ENCODE results near the gene KCTD2. TPM values are rescaled to one million over a fixed set of nuclear protein-coding genes. Genes with fewer than 3 reads are reported as not detected.
"Not testable (repeated sequence)": the region's sequence is repeated elsewhere in the genome, so short reads cannot be mapped to it uniquely, and the experiment has no call there.

Gene KCTD2
- total RNA-seq, 1 donor from 2014 or later = 17.2 TPM

- intact Hi-C loops (cut with micrococcal nuclease) = loop anchor here (5.0 kb wide), 1 partner anchor 134 kb away; the partner anchor contains the start of gene SUMO2
Observed at GRCh38 chr17:75048249-75048878, 1.3 kb downstream of the KCTD2 start.

GRCh38 chr17:75049057-75049456, 2.0 kb downstream of the KCTD2 start:
- intact Hi-C loops (cut with micrococcal nuclease) = loop anchor here (5.0 kb wide), 1 partner anchor 133 kb away; the partner anchor contains the start of gene SUMO2

- intact Hi-C loops (cut with micrococcal nuclease) = loop anchor here (5.0 kb wide), 1 partner anchor 133 kb away; the partner anchor contains the start of gene SUMO2
Observed at GRCh38 chr17:75049706-75050105, 2.7 kb downstream of the KCTD2 start.

GRCh38 chr17:75051941-75052340, 4.9 kb downstream of the KCTD2 start:
- intact Hi-C loops (cut with micrococcal nuclease) = no loop called here

- intact Hi-C loops (cut with micrococcal nuclease) = loop anchor here (10.0 kb wide), 1 partner anchor 75 kb away; the partner anchor contains the start of gene NT5C
Observed at GRCh38 chr17:75059369-75060345, 12.6 kb downstream of the KCTD2 start.

- intact Hi-C loops (cut with micrococcal nuclease) = loop anchor here (10.0 kb wide), 1 partner anchor 74 kb away; the partner anchor contains the start of gene NT5C
Observed at GRCh38 chr17:75060434-75061054, 13.5 kb downstream of the KCTD2 start.

- intact Hi-C loops (cut with micrococcal nuclease) = loop anchor here (10.0 kb wide), 1 partner anchor 74 kb away; the partner anchor contains the start of gene NT5C
Observed at GRCh38 chr17:75061055-75061438, 14.0 kb downstream of the KCTD2 start.

- intact Hi-C loops (cut with micrococcal nuclease) = loop anchor here (10.0 kb wide), 1 partner anchor 73 kb away; the partner anchor contains the start of gene NT5C
Observed at GRCh38 chr17:75061618-75062017, 14.6 kb downstream of the KCTD2 start.

GRCh38 chr17:75063201-75063600, 16.2 kb downstream of the KCTD2 start:
- intact Hi-C loops (cut with micrococcal nuclease) = loop anchor here (10.0 kb wide), 1 partner anchor 72 kb away; the partner anchor contains the start of gene NT5C

GRCh38 chr17:75063626-75064025, 16.6 kb downstream of the KCTD2 start:
- intact Hi-C loops (cut with micrococcal nuclease) = loop anchor here (10.0 kb wide), 1 partner anchor 71 kb away; the partner anchor contains the start of gene NT5C

GRCh38 chr17:75064040-75064439, 17.0 kb downstream of the KCTD2 start:
- intact Hi-C loops (cut with micrococcal nuclease) = loop anchor here (10.0 kb wide), 1 partner anchor 71 kb away; the partner anchor contains the start of gene NT5C

GRCh38 chr17:75064460-75064859, 17.4 kb downstream of the KCTD2 start:
- intact Hi-C loops (cut with micrococcal nuclease) = loop anchor here (10.0 kb wide), 1 partner anchor 70 kb away; the partner anchor contains the start of gene NT5C

- intact Hi-C loops (cut with micrococcal nuclease) = loop anchor here (10.0 kb wide), 1 partner anchor 70 kb away; the partner anchor contains the start of gene NT5C
Observed at GRCh38 chr17:75064867-75065561, 18.0 kb downstream of the KCTD2 start.

- intact Hi-C loops (cut with micrococcal nuclease) = loop anchor here (10.0 kb wide), 1 partner anchor 69 kb away; the partner anchor contains the start of gene NT5C
Observed at GRCh38 chr17:75065562-75066151, 18.6 kb downstream of the KCTD2 start.

GRCh38 chr17:75067856-75068255, 20.8 kb downstream of the KCTD2 start:
- intact Hi-C loops (cut with micrococcal nuclease) = loop anchor here (10.0 kb wide), 1 partner anchor 67 kb away; the partner anchor contains the start of gene NT5C

GRCh38 chr17:75068750-75069149, 21.7 kb downstream of the KCTD2 start:
- intact Hi-C loops (cut with micrococcal nuclease) = loop anchor here (10.0 kb wide), 1 partner anchor 66 kb away; the partner anchor contains the start of gene NT5C

GRCh38 chr17:75069783-75070182, 22.8 kb downstream of the KCTD2 start:
- intact Hi-C loops (cut with micrococcal nuclease) = loop anchor here (10.0 kb wide), 1 partner anchor 65 kb away; the partner anchor contains the start of gene NT5C

GRCh38 chr17:75071478-75072271, 24.6 kb downstream of the KCTD2 start:
- intact Hi-C loops (cut with micrococcal nuclease) = not testable (repeated sequence)

GRCh38 chr17:75072909-75073308, 25.9 kb downstream of the KCTD2 start:
- intact Hi-C loops (cut with micrococcal nuclease) = not testable (repeated sequence)

Measured in T-helper 2 cell treated with Interferon-gamma antibody and Interleukin-4, amounts not matched to agents 100 ng/mL and 5 ng/mL, for 36 hours (primary cell).